GM19452 (cell line): ENCODE data around the gene DCAKD.
"Not testable (repeated sequence)": the region's sequence is repeated elsewhere in the genome, so short reads cannot be mapped to it uniquely, and the experiment has no call there.

Experiments used
- ATAC-seq: cut with Tn5 transposase; IDR thresholded peaks from one replicate; pipeline ENCODE4 v1.9.1; 2021; ENCODE audit not compliant: unreplicated experiment

The DCAKD gene

GRCh38 chr17:45067637-45068036, 16.2 kb upstream of the DCAKD start:
- no peak for ATAC-seq

DNA sequence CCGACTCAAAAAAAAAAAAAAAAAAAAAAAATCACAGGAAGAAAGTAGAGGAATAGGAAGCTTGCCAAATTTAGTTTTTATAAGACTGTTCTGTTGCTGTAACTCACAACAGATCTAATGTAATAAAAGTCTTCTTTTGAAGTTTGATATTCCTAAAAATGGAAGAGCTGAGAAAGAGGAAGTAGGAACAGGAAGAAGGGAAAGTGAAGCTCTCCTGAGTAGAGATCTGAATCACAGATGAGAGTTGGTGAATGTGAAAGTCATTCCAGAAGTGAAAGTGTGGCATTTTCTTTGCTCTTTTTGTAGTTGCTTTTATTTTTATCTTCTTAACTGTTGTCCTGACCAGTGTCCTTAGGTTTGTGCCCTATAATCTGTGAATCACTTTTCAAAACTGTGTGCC, 11.8 kb upstream of the DCAKD start:
- ATAC-seq: no peak

- ATAC-seq: no peak
These were observed 10.3 kb upstream of the DCAKD start for GRCh38 chr17:45061606-45062205.

GRCh38 chr17:45060797-45061605, 9.6 kb upstream of the DCAKD start, which contains the start of gene NMT1:
Gene NMT1 (plus strand): TSS chr17:45061317. CDS start chr17:45061330, 13 bp downstream.
- ATAC-seq: peak; percentile 83

DNA sequence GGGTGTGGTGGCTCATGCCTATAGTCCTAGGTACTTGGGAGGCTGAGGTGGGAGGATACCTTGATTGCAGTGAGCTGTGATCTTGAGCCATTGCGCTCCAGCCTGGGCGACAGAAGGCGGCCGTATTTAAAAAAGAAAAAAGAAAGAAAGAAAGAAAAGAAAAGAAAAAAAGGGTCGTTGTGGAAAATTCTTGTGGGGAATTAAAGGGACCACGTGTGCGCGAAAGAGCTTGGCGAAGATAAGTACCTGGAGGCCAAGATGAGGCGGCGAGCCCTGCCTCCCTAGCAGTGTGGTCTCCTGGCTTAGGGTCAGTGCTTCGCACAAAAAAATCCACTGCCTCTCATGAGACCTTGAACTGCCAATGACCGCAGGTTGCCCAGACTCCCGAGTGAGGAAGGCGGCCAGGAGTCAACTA, 9.0 kb upstream of the DCAKD start:
- ATAC-seq: no peak

DNA sequence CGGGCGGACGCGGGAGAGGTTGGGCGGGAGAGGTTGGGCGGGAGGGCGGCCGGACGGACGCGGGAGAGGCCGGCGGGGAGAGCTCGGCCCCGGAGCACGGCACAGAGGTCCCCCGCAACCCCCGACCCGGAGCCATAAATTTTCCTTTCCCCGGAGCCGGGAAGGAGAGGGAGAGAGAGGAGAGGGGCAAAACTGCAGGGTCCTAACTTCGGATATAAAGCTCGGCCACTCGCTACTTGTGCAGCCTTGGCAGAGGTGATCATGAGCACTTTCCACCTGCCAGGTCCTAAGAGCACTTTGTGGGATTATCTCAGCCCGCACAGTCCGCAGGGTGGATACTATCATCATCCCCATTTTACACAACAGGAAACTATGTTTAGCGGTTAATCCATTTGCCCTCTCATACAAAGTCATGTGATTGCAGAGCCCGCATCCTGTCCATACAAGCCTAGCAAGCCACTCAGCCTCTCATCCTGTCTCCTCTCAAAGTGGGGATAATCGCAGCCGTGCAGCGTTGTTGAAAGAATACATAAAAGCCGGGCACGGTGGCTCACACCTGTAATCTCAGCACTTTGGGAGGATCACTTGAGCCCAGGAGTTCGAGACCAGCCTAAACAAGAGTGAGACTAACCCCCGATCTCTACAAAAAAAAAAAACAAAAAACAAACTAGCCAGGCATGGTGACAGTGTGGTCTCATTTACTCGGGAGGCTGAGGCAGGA, 780 bp upstream of the DCAKD start:
- no peak for ATAC-seq

DNA sequence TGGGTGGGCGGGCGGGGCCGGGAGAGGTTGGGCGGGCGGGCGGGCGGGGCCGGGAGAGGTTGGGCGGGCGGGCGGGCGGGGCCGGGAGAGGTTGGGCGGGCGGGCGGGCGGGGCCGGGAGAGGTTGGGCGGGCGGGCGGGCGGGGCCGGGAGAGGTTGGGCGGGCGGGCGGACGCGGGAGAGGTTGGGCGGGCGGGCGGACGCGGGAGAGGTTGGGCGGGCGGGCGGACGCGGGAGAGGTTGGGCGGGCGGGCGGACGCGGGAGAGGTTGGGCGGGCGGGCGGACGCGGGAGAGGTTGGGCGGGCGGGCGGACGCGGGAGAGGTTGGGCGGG, 254 bp upstream of the DCAKD start:
- ATAC-seq: not testable (repeated sequence)

DNA sequence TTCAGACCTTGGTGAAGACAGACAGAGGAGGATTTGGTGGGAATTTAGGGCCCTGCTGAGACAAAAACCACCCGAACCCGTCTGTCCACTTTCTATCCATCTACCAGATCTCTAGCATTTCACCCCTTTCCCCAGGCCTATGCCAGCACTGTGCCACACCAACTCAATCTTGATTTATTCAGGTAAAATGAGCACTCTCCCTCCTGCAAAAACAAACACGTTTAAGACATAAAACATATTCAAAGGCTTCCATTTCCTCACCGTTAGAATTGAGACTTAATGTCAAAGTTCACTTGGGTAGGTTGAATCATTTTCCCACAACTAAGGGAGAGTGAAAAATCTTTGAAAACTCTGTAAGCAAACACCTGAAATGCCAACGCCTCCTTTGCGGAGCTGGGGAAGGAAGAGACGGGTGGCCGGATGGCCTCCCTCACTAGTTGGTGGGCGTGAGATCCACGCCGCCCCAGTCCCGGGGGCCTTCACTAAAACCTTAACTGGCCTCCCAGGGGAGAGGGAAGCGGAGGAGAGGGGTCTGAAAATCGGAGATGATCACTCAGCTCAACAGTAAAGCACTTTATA, 862 bp downstream of the DCAKD start:
- ATAC-seq: peak; percentile 12

DNA sequence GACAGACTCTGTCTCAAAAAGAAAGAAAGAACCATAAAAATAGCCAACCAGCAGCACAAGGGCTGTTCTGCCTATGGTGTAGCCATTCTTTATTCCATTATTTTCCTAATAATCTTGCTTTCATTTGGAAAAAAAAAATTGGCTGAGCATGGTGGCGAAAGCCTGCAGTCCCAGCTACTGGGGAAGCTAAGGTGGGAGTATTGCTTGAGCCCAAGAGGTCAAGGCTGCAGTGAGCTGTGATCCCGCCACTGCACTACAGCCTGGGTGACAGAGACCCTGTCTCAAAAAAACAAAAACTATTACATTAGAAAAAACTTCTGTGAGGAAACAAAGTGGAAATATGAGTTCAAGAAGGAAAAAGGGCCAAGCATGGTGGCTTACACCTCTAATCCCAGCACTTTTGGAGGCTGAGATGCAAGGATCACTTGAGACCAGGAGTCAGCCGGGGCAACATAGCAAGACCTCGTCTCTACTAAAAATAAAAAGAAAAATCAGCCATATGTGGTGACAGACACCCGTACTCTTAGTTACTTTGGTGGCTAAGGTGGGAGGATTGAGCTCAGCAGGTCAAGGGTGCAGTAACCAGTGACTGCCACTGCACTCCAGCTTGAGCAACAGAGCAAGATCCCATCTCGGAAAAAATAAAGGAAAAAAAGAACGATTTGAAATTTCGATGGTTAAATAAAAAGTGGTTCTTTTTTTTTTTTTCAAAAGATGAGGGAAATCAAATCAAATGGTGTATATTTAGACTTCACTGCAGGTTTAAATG, 2.5 kb downstream of the DCAKD start:
- no peak for ATAC-seq

DNA sequence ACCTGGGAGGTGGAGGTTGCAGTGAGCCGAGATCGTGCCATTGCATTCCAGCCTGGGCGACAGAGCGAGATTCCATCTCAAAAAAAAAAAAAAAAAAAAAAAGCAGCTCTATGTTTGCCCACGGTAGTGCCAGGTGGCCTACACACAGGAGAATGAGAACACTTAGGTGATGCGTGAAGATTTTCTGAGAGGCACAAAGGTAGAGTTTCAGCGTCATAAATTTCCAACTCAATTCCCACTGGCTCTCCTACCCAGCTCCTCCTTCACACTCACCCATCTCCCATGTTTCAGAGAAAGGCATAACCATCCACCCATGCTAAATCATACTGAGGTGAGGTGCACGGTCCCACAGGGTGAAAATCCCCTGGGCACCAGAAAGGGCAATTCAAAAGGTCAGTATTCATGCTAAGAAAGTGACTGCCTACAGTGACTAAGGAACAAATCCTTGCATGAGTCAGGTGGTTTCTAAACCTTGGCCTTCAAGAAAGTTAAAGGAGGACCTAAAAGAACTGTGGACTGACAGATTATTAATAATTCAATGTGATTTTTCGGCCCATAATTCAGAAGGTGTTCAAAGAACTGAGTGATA, 4.8 kb downstream of the DCAKD start:
- ATAC-seq: no peak

DNA sequence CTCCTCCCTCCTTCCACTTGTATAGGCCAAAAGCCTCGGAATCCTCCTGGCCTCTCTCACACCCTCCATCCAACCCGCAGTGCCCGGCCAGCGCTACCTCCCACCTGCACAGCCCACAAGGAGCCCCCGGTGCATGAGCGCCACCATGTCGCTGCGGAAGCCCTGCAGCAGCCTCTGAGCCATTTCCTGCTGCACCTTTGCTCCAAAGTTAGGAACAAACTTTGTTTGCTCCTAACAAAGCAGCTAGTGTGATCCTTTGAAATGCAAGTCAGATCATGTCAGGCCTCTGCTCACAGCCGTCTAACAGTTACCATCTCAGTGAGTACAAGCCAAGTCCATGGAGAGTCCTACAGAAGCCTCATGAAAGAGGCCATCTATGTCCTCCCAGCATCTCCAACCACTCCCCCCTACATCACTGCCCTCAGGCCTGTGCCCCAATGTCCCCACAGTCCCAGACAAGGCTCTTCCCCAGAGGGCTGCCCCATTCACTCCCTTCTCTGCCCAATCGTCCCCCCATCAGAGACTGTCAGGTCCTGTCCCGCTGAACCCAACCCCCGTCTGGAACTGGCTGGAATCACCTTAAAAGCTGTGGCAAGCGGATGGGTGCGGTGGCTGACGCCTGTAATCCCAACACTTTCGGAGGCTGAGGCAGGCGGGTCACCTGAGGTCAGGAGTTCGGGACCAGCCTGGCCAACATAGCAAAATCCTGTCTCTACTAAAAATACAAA, 7.5 kb downstream of the DCAKD start:
- no peak for ATAC-seq

- ATAC-seq: no peak
These were observed 8.9 kb downstream of the DCAKD start for GRCh38 chr17:45042346-45043120.

- no peak for ATAC-seq
These were observed 11.0 kb downstream of the DCAKD start for GRCh38 chr17:45040459-45040858.

GRCh38 chr17:45038728-45039634, 12.5 kb downstream of the DCAKD start:
- ATAC-seq: no peak

DNA sequence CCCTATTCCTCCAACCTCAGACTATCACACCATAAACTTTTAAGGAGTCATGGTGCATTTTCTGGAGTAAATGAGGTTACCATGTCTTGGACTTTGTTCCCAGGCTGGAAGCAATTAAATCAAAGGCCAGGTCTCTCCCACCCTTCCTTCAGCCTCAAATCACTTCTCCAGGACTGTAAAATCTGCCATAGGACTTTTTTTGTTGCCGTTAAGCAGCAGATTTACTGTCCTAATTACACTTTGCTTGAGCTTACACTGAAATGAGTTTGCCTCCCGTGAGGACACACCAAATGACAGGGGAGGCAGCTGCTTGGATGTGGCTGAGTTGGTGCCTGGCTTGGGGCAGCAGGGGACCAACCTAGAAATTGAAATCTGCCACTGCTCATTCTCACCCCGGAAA, 14.7 kb downstream of the DCAKD start:
- ATAC-seq: no peak

GRCh38 chr17:45035848-45036247, 15.6 kb downstream of the DCAKD start:
- no peak for ATAC-seq

- no peak for ATAC-seq
These were observed 16.8 kb downstream of the DCAKD start for GRCh38 chr17:45034599-45034998.

DNA sequence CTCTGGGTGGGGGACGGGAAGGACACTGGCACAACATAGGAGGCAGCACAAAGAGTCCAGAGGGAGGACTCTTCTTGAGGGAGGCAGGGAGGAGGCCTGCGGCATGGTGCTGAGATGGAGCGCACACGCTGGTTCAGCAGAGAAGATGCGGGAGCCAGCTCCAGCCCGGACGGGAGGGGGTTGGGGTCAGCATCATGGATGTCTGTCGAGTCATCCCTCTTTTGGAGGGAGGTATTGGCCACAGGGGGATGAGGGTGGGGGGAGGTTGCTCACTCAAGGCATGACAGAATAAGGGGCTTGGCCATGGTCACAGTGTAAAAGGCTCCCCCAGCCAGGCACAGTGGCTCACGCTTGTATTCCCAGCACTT, 19.3 kb downstream of the DCAKD start:
- no peak for ATAC-seq
